Activated CD4-positive, alpha-beta T cell treated with anti-CD3 and anti-CD28 coated beads, Interleukin-2, amount 10 ng/mL, durations not matched to agents 24 days and 14 days (primary cell): ENCODE results near the gene CCDC85B. TPM values are rescaled to one million over a fixed set of nuclear protein-coding genes. Genes with fewer than 3 reads are reported as not detected.
"Not testable (repeated sequence)": the region's sequence is repeated elsewhere in the genome, so short reads cannot be mapped to it uniquely, and the experiment has no call there.

Experiments
- DNase-seq: peaks from one replicate; pipeline ENCODE4 v3.0.0; 2022
- H3K27ac Mint-ChIP-seq: one replicate; pipeline ENCODE4 v1.8.0; 2022; ENCODE audit warnings: mild to moderate bottlenecking, mixed read lengths
- H3K27me3 Mint-ChIP-seq: one replicate; pipeline ENCODE4 v1.8.0; 2022; ENCODE audit warnings: mixed read lengths
- H3K36me3 Mint-ChIP-seq: one replicate; pipeline ENCODE4 v1.8.0; 2022; ENCODE audit warnings: low read depth, mild to moderate bottlenecking, mixed read lengths
- H3K4me1 Mint-ChIP-seq: one replicate; pipeline ENCODE4 v1.8.0; 2021; ENCODE audit warnings: mixed read lengths
- H3K4me3 Mint-ChIP-seq: one replicate; pipeline ENCODE4 v1.8.0; 2022; ENCODE audit warnings: mild to moderate bottlenecking, moderate library complexity, mixed read lengths
- H3K9me3 Mint-ChIP-seq: one replicate; pipeline ENCODE4 v1.8.0; 2021; ENCODE audit warnings: mixed read lengths
- intact Hi-C: fragments of 100-400 bp; cut with micrococcal nuclease; formaldehyde crosslinking; loops from one replicate; pipeline ENCODE4 v1.15.1; 2023
- total RNA-seq: library from RNA; stranded (reverse); gene quantifications from 2 replicates; pipeline ENCODE4 v1.2.3, GENCODE V29; 2022

CCDC85B gene
- total RNA-seq, 1 donor from 2014 or later = 62.5 TPM

DNA sequence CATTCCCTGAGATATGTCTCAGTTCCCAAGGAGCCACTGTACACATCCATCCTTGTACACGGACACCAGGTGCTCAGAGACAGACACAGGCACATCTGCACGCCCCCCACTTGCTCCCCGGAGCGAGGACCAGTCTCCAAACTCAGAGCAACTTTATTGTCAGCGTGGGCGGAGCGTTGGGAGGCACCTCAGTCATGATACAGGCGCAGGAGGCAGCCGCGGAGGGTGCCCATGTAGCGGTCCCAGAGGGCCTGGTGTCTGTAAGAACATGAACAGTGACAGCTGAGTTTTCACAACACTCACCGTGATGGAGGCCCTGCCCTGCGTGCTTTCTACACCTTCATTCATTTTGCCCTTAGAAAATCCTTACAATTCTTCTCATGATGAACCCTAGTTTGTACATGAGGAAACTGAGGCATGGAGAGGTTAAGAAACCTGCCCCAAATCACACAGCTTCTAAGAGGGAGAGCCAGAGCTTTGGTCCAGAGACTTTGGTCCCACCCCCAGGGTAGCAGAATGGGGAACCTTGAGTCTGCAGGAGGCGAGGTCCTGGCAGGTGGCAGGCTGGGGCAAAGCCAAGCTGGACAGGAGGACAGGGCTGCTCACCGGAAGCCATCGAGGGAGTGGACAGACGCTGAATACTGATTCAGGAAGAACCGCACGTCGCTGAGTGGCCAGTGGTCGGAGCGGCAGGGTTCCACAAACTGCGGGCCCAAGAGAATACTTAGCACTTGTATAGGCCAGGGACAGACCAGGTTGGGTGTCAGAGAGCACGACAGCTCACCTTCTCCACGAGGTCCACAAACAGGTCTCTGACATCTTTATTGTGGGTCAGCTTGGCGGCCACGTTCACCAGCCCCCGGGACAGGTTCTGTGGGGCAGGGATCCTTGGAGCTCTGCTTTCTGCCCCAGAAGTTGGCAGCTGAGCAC is 6.4 kb upstream of the CCDC85B start:
- H3K4me1 Mint-ChIP-seq = peaks cover 43% of the 10 kb centered on the region
- H3K9me3 Mint-ChIP-seq = no peaks in the 10 kb centered on the region
- H3K36me3 Mint-ChIP-seq = peaks cover 28% of the 10 kb centered on the region
- no peaks in the 10 kb centered on the region for H3K27me3 Mint-ChIP-seq
- no peak overlapping the region for H3K4me3 Mint-ChIP-seq
- DNase-seq = no peak
- peak overlapping the region; percentile 62 for H3K27ac Mint-ChIP-seq
- intact Hi-C loops = loop anchor here (1.0 kb wide), 1 partner anchor 105 kb away; no protein-coding TSS in a partner anchor

DNA sequence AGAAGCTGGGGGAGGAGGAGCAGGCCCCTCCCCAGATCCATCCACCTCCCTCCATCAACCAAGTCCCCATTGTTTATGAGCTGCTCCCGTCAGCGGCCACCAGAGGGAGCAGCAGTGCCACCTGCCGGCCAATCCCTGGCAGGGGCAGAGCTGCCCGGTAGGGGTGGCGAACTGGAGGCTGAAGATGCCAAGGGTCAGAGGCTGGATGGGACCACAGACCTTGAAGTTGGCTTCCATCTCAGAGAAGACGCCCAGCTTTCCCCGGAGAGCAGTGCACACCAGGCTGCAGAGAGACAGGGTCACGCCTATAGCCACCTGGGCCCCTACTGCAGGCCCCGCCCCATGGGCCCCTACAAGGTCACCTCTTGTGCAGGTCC is 5.8 kb upstream of the CCDC85B start:
- H3K36me3 Mint-ChIP-seq = peaks cover 28% of the 10 kb centered on the region
- H3K4me3 Mint-ChIP-seq = no peak overlapping the region
- H3K9me3 Mint-ChIP-seq = no peaks in the 10 kb centered on the region
- peak overlapping the region; percentile 62 for H3K27ac Mint-ChIP-seq
- peak; percentile 96 for DNase-seq
- H3K27me3 Mint-ChIP-seq = no peaks in the 10 kb centered on the region
- H3K4me1 Mint-ChIP-seq = peaks cover 43% of the 10 kb centered on the region
- intact Hi-C loops = loop anchor here (1.0 kb wide), 1 partner anchor 105 kb away; no protein-coding TSS in a partner anchor

GRCh38 chr11:65885231-65885630 is 5.2 kb upstream of the CCDC85B start:
- no peaks in the 10 kb centered on the region for H3K9me3 Mint-ChIP-seq
- no peaks in the 10 kb centered on the region for H3K27me3 Mint-ChIP-seq
- H3K36me3 Mint-ChIP-seq = peaks cover 28% of the 10 kb centered on the region
- H3K27ac Mint-ChIP-seq = no peak overlapping the region
- DNase-seq = no peak
- H3K4me1 Mint-ChIP-seq = peaks cover 46% of the 10 kb centered on the region
- intact Hi-C loops = no loop called here
- H3K4me3 Mint-ChIP-seq = no peak overlapping the region

DNA sequence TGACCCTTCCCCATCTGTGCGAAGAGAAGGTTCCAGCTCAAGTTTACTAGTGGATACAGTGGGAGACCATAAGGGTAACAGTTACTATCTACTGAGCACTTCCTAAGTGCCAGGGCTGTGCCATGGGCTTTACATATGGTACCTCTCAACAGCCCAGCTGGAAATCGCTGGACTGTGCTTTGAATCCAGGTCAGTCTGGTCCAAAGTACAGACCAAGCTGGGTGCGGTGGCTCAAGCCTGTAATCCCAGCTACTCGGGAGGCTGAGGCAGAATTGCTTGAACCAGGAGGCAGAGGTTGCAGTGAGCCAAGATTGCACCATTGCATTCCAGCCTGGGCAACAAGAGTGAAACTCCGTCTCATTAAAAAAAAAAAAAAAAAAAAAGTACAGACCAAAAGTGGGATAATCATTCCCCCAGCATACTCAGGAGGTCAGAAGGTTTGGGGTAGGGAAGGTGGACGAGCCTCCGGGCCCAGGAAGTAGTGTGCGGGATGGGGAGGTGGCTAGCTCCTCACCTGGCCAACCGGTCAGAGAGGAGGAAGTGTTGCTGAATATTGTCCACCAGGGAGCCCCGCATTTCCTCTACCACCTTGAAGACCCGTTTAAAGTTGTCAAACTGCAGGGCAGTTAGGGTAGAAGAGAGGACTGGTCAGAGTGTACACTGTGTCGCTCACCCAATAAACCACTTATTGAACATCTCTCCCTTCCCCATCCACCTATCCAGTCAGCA is 4.5 kb upstream of the CCDC85B start:
- no peak for DNase-seq
- no peak overlapping the region for H3K27ac Mint-ChIP-seq
- intact Hi-C loops = no loop called here
- H3K4me3 Mint-ChIP-seq = peak overlapping the region; percentile 95
- H3K4me1 Mint-ChIP-seq = peaks cover 42% of the 10 kb centered on the region
- no peaks in the 10 kb centered on the region for H3K9me3 Mint-ChIP-seq
- H3K36me3 Mint-ChIP-seq = peaks cover 28% of the 10 kb centered on the region
- no peaks in the 10 kb centered on the region for H3K27me3 Mint-ChIP-seq

DNA sequence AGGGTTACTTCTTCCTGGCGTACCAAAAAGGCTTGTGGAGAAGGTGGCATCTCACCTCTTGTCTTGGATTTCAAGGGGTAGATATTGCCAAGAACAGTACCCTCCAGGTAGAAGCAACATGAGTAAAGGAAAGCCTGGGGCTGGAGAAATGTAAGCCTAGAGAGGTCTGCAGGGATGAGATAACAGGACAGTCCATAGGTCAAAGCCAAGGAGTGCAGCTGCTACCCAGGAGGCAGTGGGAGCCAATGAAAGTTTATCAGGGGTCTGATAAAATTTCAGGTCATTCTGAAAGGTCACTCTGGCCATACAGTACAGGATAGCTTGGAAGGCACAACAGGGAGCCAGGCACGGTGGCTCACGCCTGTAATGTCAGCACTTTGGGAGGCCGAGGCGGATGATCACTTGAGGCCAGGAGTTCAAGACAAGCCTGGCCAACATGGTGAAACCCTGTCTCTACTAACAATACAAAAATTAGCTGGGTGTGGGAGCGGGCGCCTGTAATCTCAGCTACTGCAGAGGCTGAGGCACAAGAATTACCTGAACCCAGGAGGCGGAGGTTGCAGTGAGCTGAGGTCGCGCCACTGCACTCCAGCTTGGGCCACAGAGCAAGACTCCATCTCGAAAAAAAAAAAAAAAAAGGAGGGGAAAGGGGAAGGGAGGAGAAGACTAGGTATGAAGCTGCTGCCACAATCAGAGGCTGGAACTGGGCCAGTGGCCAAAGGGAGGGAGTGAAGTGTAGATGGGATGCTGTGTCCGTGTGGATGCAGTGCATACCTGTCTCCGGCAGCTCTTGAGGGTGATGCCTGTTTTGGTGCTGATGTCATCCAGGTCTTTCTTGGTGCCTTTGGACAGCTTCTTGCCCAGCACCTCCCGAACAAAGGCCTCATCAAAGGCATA is 3.4 kb upstream of the CCDC85B start:
- DNase-seq = no peak
- Mint-ChIP-seq H3K27me3 (no peaks in the 10 kb centered on the region), H3K4me3 (peak overlapping the region; percentile 95), H3K27ac (peak overlapping the region; percentile 98), H3K4me1 (peaks cover 40% of the 10 kb centered on the region), H3K9me3 (no peaks in the 10 kb centered on the region), H3K36me3 (peaks cover 32% of the 10 kb centered on the region)
- intact Hi-C loops = no loop called here

GRCh38 chr11:65887723-65888162 is 2.7 kb upstream of the CCDC85B start:
- DNase-seq = no peak
- no peaks in the 10 kb centered on the region for H3K27me3 Mint-ChIP-seq
- H3K9me3 Mint-ChIP-seq = no peaks in the 10 kb centered on the region
- H3K4me1 Mint-ChIP-seq = peaks cover 47% of the 10 kb centered on the region
- intact Hi-C loops = loop anchor here (1.0 to 2.0 kb wide), 5 partner anchors 13 to 102 kb away; partner anchors contain the start of genes FOSL1, MUS81 and SART1
- peaks cover 37% of the 10 kb centered on the region for H3K36me3 Mint-ChIP-seq
- peak overlapping the region; percentile 98 for H3K27ac Mint-ChIP-seq
- peak overlapping the region; percentile 95 for H3K4me3 Mint-ChIP-seq

DNA sequence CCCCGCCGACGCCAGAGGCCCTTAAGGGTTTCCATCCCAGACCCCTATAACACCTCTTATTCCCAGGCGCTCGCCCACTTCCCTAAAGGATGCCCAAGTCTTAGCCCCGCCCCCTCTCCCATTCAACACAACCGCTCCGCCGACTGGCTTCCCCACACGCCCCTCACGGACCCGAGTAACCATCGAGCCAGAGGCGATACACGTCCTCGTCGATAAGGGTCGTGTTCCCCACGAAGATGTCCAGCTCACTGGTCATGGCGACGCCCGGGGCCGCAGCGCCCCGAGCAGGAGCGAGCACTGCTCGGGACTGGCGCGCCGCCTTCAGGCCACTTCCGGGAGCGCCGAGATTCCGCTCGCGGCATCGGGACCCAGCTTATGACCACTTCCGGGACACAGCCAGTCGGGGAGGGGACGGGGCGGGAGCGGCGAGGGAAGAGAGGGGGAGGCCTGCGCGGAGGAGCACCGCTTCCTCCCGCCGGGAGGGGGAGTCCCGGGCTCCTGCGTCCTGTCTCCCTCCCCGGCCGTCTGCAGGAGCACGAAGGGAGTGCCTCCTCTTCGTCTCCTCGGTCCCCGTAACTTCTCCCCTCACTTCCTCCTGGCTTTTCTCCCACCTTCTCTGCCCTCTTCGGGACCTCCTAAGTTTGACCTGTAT is 2.2 kb upstream of the CCDC85B start, which contains the start of gene FIBP:
TSS of gene FIBP (minus strand) at position 309 of the 652 bp plus-strand sequence. CDS start at position 256, 53 bp downstream.
- intact Hi-C loops = loop anchor here (1.0 to 2.0 kb wide), 5 partner anchors 12 to 101 kb away; partner anchors contain the start of genes FOSL1, MUS81 and SART1
- Mint-ChIP-seq H3K27ac (peak within 1 kb of the TSS; percentile 98), H3K36me3 (peaks cover 38% of the 10 kb centered on the region), H3K9me3 (no peaks in the 10 kb centered on the region), H3K4me1 (peaks cover 51% of the 10 kb centered on the region), H3K4me3 (peak within 1 kb of the TSS; percentile 95), H3K27me3 (no peaks in the 10 kb centered on the region)
- peak; percentile 98 for DNase-seq

GRCh38 chr11:65891219-65892136 is 1.0 kb downstream of the CCDC85B start:
- no peaks in the 10 kb centered on the region for H3K27me3 Mint-ChIP-seq
- peaks cover 39% of the 10 kb centered on the region for H3K36me3 Mint-ChIP-seq
- DNase-seq = peak; percentile 78
- no peaks in the 10 kb centered on the region for H3K9me3 Mint-ChIP-seq
- H3K4me3 Mint-ChIP-seq = peak overlapping the region; percentile 95
- intact Hi-C loops = loop anchor here (5.0 kb wide), 1 partner anchor 179 kb away; the partner anchor contains the start of gene KAT5
- H3K4me1 Mint-ChIP-seq = peaks cover 62% of the 10 kb centered on the region
- H3K27ac Mint-ChIP-seq = peak overlapping the region; percentile 71

DNA sequence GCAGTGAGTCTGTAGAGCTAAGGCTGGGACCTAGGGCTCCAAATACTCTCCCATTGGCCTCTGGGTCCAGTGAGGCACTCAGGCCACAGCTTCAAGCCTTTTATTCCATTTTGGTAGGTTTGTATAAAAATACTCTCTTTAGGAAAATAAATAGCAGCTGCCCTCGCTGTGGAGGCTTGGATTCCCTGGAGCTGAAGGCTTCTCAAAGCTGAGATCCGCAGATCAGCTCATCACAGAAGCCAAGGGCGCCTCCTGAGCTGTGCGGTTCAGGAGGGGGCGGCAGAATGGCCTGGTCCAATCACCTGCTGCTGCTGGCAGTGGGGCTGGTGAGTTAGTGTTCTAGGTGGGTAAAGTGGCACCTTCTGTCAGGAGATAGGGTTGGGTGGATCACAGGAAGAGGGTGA is 1.7 kb downstream of the CCDC85B start:
- intact Hi-C loops = loop anchor here (5.0 kb wide), 1 partner anchor 180 kb away; the partner anchor contains the start of gene KAT5
- not testable (repeated sequence) for H3K27me3 Mint-ChIP-seq, H3K9me3 Mint-ChIP-seq
- H3K4me3 Mint-ChIP-seq = peak overlapping the region; percentile 95
- peaks cover 59% of the 10 kb centered on the region for H3K4me1 Mint-ChIP-seq
- DNase-seq = peak; percentile 72
- peak overlapping the region; percentile 71 for H3K27ac Mint-ChIP-seq
- H3K36me3 Mint-ChIP-seq = peaks cover 37% of the 10 kb centered on the region

- peak overlapping the region; percentile 71 for H3K27ac Mint-ChIP-seq
- H3K9me3 Mint-ChIP-seq = no peaks in the 10 kb centered on the region
- H3K4me1 Mint-ChIP-seq = peaks cover 59% of the 10 kb centered on the region
- peaks cover 43% of the 10 kb centered on the region for H3K36me3 Mint-ChIP-seq
- DNase-seq = peak; percentile 68
- intact Hi-C loops = loop anchor here (5.0 kb wide), 1 partner anchor 180 kb away; the partner anchor contains the start of gene KAT5
- H3K27me3 Mint-ChIP-seq = no peaks in the 10 kb centered on the region
- H3K4me3 Mint-ChIP-seq = peak overlapping the region; percentile 95
Observed at GRCh38 chr11:65892661-65893317, 2.3 kb downstream of the CCDC85B start.

- peaks cover 57% of the 10 kb centered on the region for H3K4me1 Mint-ChIP-seq
- peaks cover 45% of the 10 kb centered on the region for H3K36me3 Mint-ChIP-seq
Observed at GRCh38 chr11:65894034-65894591, 3.6 kb downstream of the CCDC85B start.

More at GRCh38 chr11:65894034-65894591, 3.6 kb downstream of the CCDC85B start:
- intact Hi-C loops = loop anchor here (5.0 kb wide), 1 partner anchor 182 kb away; the partner anchor contains the start of gene KAT5
- peak; percentile 87 for DNase-seq
- no peaks in the 10 kb centered on the region for H3K27me3 Mint-ChIP-seq
- H3K4me3 Mint-ChIP-seq = peak overlapping the region; percentile 95
- H3K9me3 Mint-ChIP-seq = no peaks in the 10 kb centered on the region
- H3K27ac Mint-ChIP-seq = peak overlapping the region; percentile 50
